ENCODE measurements around the gene SORCS2. TPM values are rescaled to one million over a fixed set of nuclear protein-coding genes. Genes with fewer than 3 reads are reported as not detected.

The SORCS2 gene
- total and polyA plus RNA-seq, 2 of the 4 experiments (the other 2 are of a cell fraction) = 0.36 to 0.62 TPM

- no peak for ATAC-seq (ENCODE audit: low read depth)
- H3K4ac ChIP-seq (ENCODE audit: low read depth, low read length) = no peak overlapping the region
- 0 out of 2 replicates have a peak, but pooled peaks cover 2% of the 10 kb centered on the region for H3K9me3 ChIP-seq (ENCODE audit: control insufficient read depth, insufficient read depth, low read length)
- H2AK5ac ChIP-seq (ENCODE audit: low read depth, low read length) = no peak overlapping the region
- H4K91ac ChIP-seq (ENCODE audit: insufficient read depth, low read depth, low read length) = no peak overlapping the region
- H3K56ac ChIP-seq (ENCODE audit: extremely low read depth, insufficient read depth, low read length) = no peak overlapping the region
- no peak overlapping the region for H2BK15ac ChIP-seq (ENCODE audit: low read depth, low read length)
- H3K9me1 ChIP-seq (ENCODE audit: insufficient read depth, low read length) = no peaks in the 10 kb centered on the region
- no peak overlapping the region for H3K9ac ChIP-seq (ENCODE audit: low read depth, low read length)
- intact Hi-C loops (cut with micrococcal nuclease) (no loop called here), in situ Hi-C loops (cut with MboI; ENCODE audit: low sequenced_read_pairs) (no loop called here), dilution Hi-C loops (cut with HindIII; ENCODE audit: low sequenced_read_pairs, unreplicated experiment) (no loop called here)
- H3K79me1 ChIP-seq (ENCODE audit: low read depth in 1 of 2, low read length in 2 of 2) = no peaks in the 10 kb centered on the region
- no peak overlapping the region for H3K14ac ChIP-seq (replicated peaks; ENCODE audit: low read depth, low read length)
- no peaks in the 10 kb centered on the region for H3K36me3 ChIP-seq (ENCODE audit: control insufficient read depth, insufficient read depth, low read length)
- no peaks in the 10 kb centered on the region for H4K20me1 ChIP-seq (ENCODE audit: insufficient read depth, low read length)
- ChIA-PET POLR2A (ENCODE audit: unreplicated experiment) (no interaction called here), CTCF (no interaction called here)
- no peak for TF ChIP-seq CEBPB (IDR thresholded peaks at IDR 0.05; ENCODE audit: low read depth, low read length)
- no peak for TF ChIP-seq RAD21 (IDR thresholded peaks at IDR 0.05; ENCODE audit: low read length)
- TF ChIP-seq RCOR1 (IDR thresholded peaks at IDR 0.05; ENCODE audit: insufficient replicate concordance, low read length) = no peak
- TF ChIP-seq POLR2A (IDR thresholded peaks at IDR 0.05; ENCODE audit: low read depth, low read length) = no peak
- H3K4me3 ChIP-seq (ENCODE audit: insufficient read depth, low read depth, low read length) = no peak overlapping the region
- H2AFZ ChIP-seq (replicated peaks; ENCODE audit: low read length, poor library complexity) = no peak overlapping the region
- peaks cover 40% of the 10 kb centered on the region for H3K27me3 ChIP-seq (ENCODE audit: control insufficient read depth, insufficient read depth, low read length)
- H3K4me1 ChIP-seq (ENCODE audit: control insufficient read depth, insufficient read depth, low read length) = peaks cover 2% of the 10 kb centered on the region; the same call in 1 of the 2 replicates
- no peak overlapping the region for H3K27ac ChIP-seq (ENCODE audit: insufficient read depth, low read length)
- no peak overlapping the region for H4K8ac ChIP-seq (ENCODE audit: low read depth in 2 of 2, low read length in 2 of 2)
- 44% methylated on average over 1 of the region's 1 CpG; no CpG with 5 or more reads in 1 of the 2 experiments for WGBS, 2 experiments (ENCODE audit: extremely low coverage in 2 of 2, insufficient read length in 1 of 2)
- BruUV-seq (replicated peaks) = no TSS peak
- H2BK5ac ChIP-seq (ENCODE audit: low read depth, low read length, poor library complexity, severe bottlenecking) = no peak overlapping the region
- H2BK20ac ChIP-seq (ENCODE audit: low read depth, low read length) = no peak overlapping the region
- DNase-seq = no peak
- H3K18ac ChIP-seq (ENCODE audit: low read depth, low read length) = no peak overlapping the region
- no peak overlapping the region for H2BK120ac ChIP-seq (ENCODE audit: low read depth, low read length)
- H3K4me2 ChIP-seq (ENCODE audit: low read depth, low read length) = no peak overlapping the region
- H2AK9ac ChIP-seq (replicated peaks; ENCODE audit: low read depth, low read length, poor library complexity) = no peak overlapping the region
- H3K23ac ChIP-seq (ENCODE audit: low read depth, low read length) = no peak overlapping the region
- H4K5ac ChIP-seq (ENCODE audit: low read depth, low read length) = no peak overlapping the region
Measured at GRCh38 chr4:7262134-7262533, 69.8 kb downstream of the SORCS2 start.
